ENCODE results near the gene NUTF2. TPM values are rescaled to one million over a fixed set of nuclear protein-coding genes. Genes with fewer than 3 reads are reported as not detected.

The NUTF2 gene
- total and polyA plus RNA-seq, 2 of the 4 experiments (the other 2 are of a cell fraction) = 42.7 to 361 TPM

DNA sequence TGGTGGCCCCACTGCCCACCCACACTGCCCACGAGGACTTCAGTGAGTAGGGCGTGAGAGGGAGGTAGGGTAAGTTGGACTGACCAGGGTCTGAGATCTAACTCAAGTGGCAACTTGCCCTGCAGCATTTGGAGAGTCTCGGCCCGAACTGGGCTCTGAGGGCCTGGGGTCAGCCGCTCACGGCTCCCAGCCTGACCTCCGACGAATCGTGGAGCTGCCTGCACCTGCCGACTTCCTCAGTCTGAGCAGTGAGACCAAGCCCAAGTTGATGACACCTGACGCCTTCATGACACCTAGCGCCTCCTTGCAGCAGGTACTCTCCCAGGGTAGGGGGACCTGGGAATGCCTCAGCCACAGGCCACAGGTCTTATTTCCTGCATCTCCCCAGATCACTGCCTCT lies 32.7 kb downstream of the NUTF2 start:
- Histone ChIP-seq H4K91ac (ENCODE audit: insufficient read depth, low read depth, low read length) (no peak overlapping the region), H3K56ac (ENCODE audit: extremely low read depth, insufficient read depth, low read length) (no peak overlapping the region), H2AK5ac (ENCODE audit: low read depth, low read length) (no peak overlapping the region), H2BK5ac (ENCODE audit: low read depth, low read length, poor library complexity, severe bottlenecking) (no peak overlapping the region), H3K27ac (ENCODE audit: insufficient read depth, low read length) (no peak overlapping the region), H3K27me3 (ENCODE audit: control insufficient read depth, insufficient read depth, low read length) (no peaks in the 10 kb centered on the region), H3K9ac (ENCODE audit: low read depth, low read length) (no peak overlapping the region), H3K4ac (ENCODE audit: low read depth, low read length) (no peak overlapping the region), H2BK20ac (ENCODE audit: low read depth, low read length) (no peak overlapping the region), H2AFZ (replicated peaks; ENCODE audit: low read length, poor library complexity) (no peak overlapping the region), H3K36me3 (ENCODE audit: control insufficient read depth, insufficient read depth, low read length) (peaks cover 83% of the 10 kb centered on the region), H3K9me1 (ENCODE audit: insufficient read depth, low read length) (peaks cover 11% of the 10 kb centered on the region), H2AK9ac (replicated peaks; ENCODE audit: low read depth, low read length, poor library complexity) (no peak overlapping the region), H3K18ac (ENCODE audit: low read depth, low read length) (no peak overlapping the region), H4K8ac (ENCODE audit: low read depth in 2 of 2, low read length in 2 of 2) (no peak overlapping the region), H3K14ac (replicated peaks; ENCODE audit: low read depth, low read length) (no peak overlapping the region), H3K4me1 (ENCODE audit: control insufficient read depth, insufficient read depth, low read length) (peaks cover 3% of the 10 kb centered on the region), H4K5ac (ENCODE audit: low read depth, low read length) (no peak overlapping the region), H2BK120ac (ENCODE audit: low read depth, low read length) (no peak overlapping the region), H4K20me1 (ENCODE audit: insufficient read depth, low read length) (peaks cover 55% of the 10 kb centered on the region), H3K79me1 (ENCODE audit: low read depth in 1 of 2, low read length in 2 of 2) (peaks cover 19 to 37% of the 10 kb centered on the region in 2 experiments), H3K9me3 (ENCODE audit: control insufficient read depth, insufficient read depth, low read length) (no peaks in the 10 kb centered on the region), H3K4me2 (ENCODE audit: low read depth, low read length) (no peak overlapping the region), H3K4me3 (ENCODE audit: insufficient read depth, low read depth, low read length) (no peak overlapping the region), H2BK15ac (ENCODE audit: low read depth, low read length) (no peak overlapping the region), H3K23ac (ENCODE audit: low read depth, low read length) (no peak overlapping the region)
- in situ Hi-C loops (cut with MboI; ENCODE audit: low sequenced_read_pairs) = no loop called here
- dilution Hi-C loops (cut with HindIII; ENCODE audit: low sequenced_read_pairs, unreplicated experiment) = no loop called here
- CTCF ChIA-PET = no interaction called here
- TF ChIP-seq FOS (IDR thresholded peaks at IDR 0.05; ENCODE audit: low read depth, low read length) = no peak
- TF ChIP-seq CEBPB (IDR thresholded peaks at IDR 0.05; ENCODE audit: low read depth, low read length) = no peak
- no peak for TF ChIP-seq MAFK (IDR thresholded peaks at IDR 0.05; ENCODE audit: low read depth, low read length)
- TF ChIP-seq, protein P1, sequence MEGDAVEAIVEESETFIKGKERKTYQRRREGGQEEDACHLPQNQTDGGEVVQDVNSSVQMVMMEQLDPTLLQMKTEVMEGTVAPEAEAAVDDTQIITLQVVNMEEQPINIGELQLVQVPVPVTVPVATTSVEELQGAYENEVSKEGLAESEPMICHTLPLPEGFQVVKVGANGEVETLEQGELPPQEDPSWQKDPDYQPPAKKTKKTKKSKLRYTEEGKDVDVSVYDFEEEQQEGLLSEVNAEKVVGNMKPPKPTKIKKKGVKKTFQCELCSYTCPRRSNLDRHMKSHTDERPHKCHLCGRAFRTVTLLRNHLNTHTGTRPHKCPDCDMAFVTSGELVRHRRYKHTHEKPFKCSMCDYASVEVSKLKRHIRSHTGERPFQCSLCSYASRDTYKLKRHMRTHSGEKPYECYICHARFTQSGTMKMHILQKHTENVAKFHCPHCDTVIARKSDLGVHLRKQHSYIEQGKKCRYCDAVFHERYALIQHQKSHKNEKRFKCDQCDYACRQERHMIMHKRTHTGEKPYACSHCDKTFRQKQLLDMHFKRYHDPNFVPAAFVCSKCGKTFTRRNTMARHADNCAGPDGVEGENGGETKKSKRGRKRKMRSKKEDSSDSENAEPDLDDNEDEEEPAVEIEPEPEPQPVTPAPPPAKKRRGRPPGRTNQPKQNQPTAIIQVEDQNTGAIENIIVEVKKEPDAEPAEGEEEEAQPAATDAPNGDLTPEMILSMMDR (conservative IDR thresholded peaks at IDR 0.05; ENCODE audit: low read depth, low read length) = no peak
- no peak for TF ChIP-seq RAD21 (IDR thresholded peaks at IDR 0.05; ENCODE audit: low read length)
- TF ChIP-seq SMC3 (IDR thresholded peaks at IDR 0.05; ENCODE audit: low read depth, low read length) = no peak
- no peak for TF ChIP-seq BHLHE40 (IDR thresholded peaks at IDR 0.05; ENCODE audit: low read depth, low read length)
- TF ChIP-seq RCOR1 (IDR thresholded peaks at IDR 0.05; ENCODE audit: insufficient replicate concordance, low read length) = no peak
- no peak for TF ChIP-seq POLR2A (IDR thresholded peaks at IDR 0.05; ENCODE audit: low read depth, low read length)
- no peak for TF ChIP-seq NFE2L2 (IDR thresholded peaks at IDR 0.05; ENCODE audit: low read depth, low read length)
- no peak for TF ChIP-seq CHD1 (IDR thresholded peaks at IDR 0.05; ENCODE audit: low read depth, low read length)
- TF ChIP-seq MXI1 (IDR thresholded peaks at IDR 0.05; ENCODE audit: borderline replicate concordance, low read depth, low read length) = no peak
- no peak for TF ChIP-seq MAZ (IDR thresholded peaks at IDR 0.05; ENCODE audit: borderline replicate concordance, low read depth, low read length)
- TF ChIP-seq, protein P2, sequence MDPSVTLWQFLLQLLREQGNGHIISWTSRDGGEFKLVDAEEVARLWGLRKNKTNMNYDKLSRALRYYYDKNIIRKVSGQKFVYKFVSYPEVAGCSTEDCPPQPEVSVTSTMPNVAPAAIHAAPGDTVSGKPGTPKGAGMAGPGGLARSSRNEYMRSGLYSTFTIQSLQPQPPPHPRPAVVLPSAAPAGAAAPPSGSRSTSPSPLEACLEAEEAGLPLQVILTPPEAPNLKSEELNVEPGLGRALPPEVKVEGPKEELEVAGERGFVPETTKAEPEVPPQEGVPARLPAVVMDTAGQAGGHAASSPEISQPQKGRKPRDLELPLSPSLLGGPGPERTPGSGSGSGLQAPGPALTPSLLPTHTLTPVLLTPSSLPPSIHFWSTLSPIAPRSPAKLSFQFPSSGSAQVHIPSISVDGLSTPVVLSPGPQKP (IDR thresholded peaks at IDR 0.05; ENCODE audit: borderline replicate concordance, low read depth, low read length) = no peak
- TF ChIP-seq RFX5 (IDR thresholded peaks at IDR 0.05; ENCODE audit: low read depth, low read length) = no peak
- TF ChIP-seq, protein P3, sequence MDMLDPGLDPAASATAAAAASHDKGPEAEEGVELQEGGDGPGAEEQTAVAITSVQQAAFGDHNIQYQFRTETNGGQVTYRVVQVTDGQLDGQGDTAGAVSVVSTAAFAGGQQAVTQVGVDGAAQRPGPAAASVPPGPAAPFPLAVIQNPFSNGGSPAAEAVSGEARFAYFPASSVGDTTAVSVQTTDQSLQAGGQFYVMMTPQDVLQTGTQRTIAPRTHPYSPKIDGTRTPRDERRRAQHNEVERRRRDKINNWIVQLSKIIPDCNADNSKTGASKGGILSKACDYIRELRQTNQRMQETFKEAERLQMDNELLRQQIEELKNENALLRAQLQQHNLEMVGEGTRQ (IDR thresholded peaks at IDR 0.05; ENCODE audit: low read depth, low read length) = no peak
- intact Hi-C loops (cut with micrococcal nuclease) = no loop called here
- no peak for ATAC-seq (ENCODE audit: low read depth)
- POLR2A ChIA-PET (ENCODE audit: unreplicated experiment) = interaction anchor here (0.6 kb wide), 1 partner anchor 8 kb away, joined by 5 read pairs; no protein-coding TSS in a partner anchor
- WGBS, 2 experiments (ENCODE audit: extremely low coverage in 2 of 2, insufficient read length in 1 of 2) = 88% methylated on average over 4 of the region's 12 CpGs; no CpG with 5 or more reads in 1 of the 2 experiments
- no peak for DNase-seq
- BruUV-seq (replicated peaks) = no TSS peak
